HepG2 (cell line): Measurements from ENCODE around the gene MAP3K14. TPM values are rescaled to one million over a fixed set of nuclear protein-coding genes. Genes with fewer than 3 reads are reported as not detected.

Source experiments
- ATRX ChIP-seq: sonication (generic); formaldehyde crosslinking; IDR thresholded peaks from 2 replicates; pipeline ENCODE4 v1.4.0; 2020; ENCODE audit warnings: missing genetic modification reagents, borderline replicate concordance
- BCL6 ChIP-seq: IDR thresholded peaks from 2 replicates; pipeline ENCODE4 v1.6.1; 2016; ENCODE audit warnings: missing genetic modification reagents, missing compliant biosample characterization
- FOXA3 ChIP-seq: IDR thresholded peaks from 2 replicates; pipeline ENCODE4 v1.6.1; 2016; ENCODE audit warnings: missing genetic modification reagents, missing compliant biosample characterization
- MIXL1 ChIP-seq: IDR thresholded peaks from 2 replicates; pipeline ENCODE4 v1.6.1; 2016
- RAD21 ChIP-seq: fragments of 450-650 bp; formaldehyde crosslinking; IDR thresholded peaks from 2 replicates; pipeline ENCODE4 v1.5.0; 2020; ENCODE audit warnings: mild to moderate bottlenecking
- SUZ12 ChIP-seq: fragments of 150-350 bp; IDR thresholded peaks from 2 replicates; pipeline ENCODE4 v1.6.1; 2014; ENCODE audit warnings: low read depth, low read length
- TEAD2 ChIP-seq: sonication (generic); formaldehyde crosslinking; IDR thresholded peaks from 2 replicates; pipeline ENCODE4 v1.9.0; 2021; ENCODE audit warnings: missing genetic modification reagents
- ZBTB21 ChIP-seq: sonication (generic); formaldehyde crosslinking; IDR thresholded peaks from 2 replicates; pipeline ENCODE4 v1.4.0; 2020; ENCODE audit warnings: missing genetic modification reagents
- ZMYM2 ChIP-seq: sonication (generic); formaldehyde crosslinking; IDR thresholded peaks from 2 replicates; pipeline ENCODE4 v1.8.0; 2022; ENCODE audit warnings: mild to moderate bottlenecking, missing genetic modification reagents
- ZNF143 ChIP-seq: sonication (generic); formaldehyde crosslinking; IDR thresholded peaks from 2 replicates; pipeline ENCODE4 v1.4.0; 2020; ENCODE audit warnings: missing genetic modification reagents
- ZNF282 ChIP-seq: fragments of 450-650 bp; IDR thresholded peaks from 2 replicates; pipeline ENCODE4 v1.6.1; 2018; ENCODE audit not compliant: partially characterized antibody
- ZNF432 ChIP-seq: sonication (generic); formaldehyde crosslinking; IDR thresholded peaks from 2 replicates; pipeline ENCODE4 v1.5.0; 2020; ENCODE audit warnings: missing genetic modification reagents, mild to moderate bottlenecking, borderline replicate concordance
- ZZZ3 ChIP-seq: sonication (generic); formaldehyde crosslinking; IDR thresholded peaks from 2 replicates; pipeline ENCODE4 v1.4.0; 2020; ENCODE audit warnings: missing genetic modification reagents, mild to moderate bottlenecking, borderline replicate concordance
- polyA plus RNA-seq, 8 experiments: library from polyadenylated mRNA; depleted of rRNA in 3 of 8; stranded (reverse) in 7 of 8; unstranded in 1 of 8; fragments of >200 nt; fragmentation: Illumina TruSeq in 4 of 8; extraction: Trizol in 4 of 8; gene quantifications; 2 replicates each; pipeline versions ENCODE4 v1.2.1 to v1.2.3, GENCODE V29; 2011 to 2016; ENCODE audit warnings: low read depth in 4 of 8, missing spikeins in 1 of 8, mixed read lengths in 1 of 8; ENCODE audit not compliant: insufficient read depth in 1 of 8
- total RNA-seq, 5 experiments: library from RNA; depleted of rRNA; stranded (reverse); fragments of >200 nt; fragmentation: Illumina TruSeq; extraction: Trizol; gene quantifications; 2 replicates each; pipeline ENCODE4 v1.2.3, GENCODE V29; 2016; ENCODE audit warnings: low read depth in 1 of 5
- TF ChIP-seq, protein P1 (sequence below): sonication (generic); formaldehyde crosslinking; IDR thresholded peaks from 2 replicates; pipeline ENCODE4 v1.5.1; 2020; ENCODE audit warnings: mild to moderate bottlenecking, missing genetic modification reagents, moderate library complexity
- TF ChIP-seq, protein P2 (sequence below): sonication (generic); formaldehyde crosslinking; IDR thresholded peaks from 2 replicates; pipeline ENCODE4 v1.9.0; 2021; ENCODE audit warnings: missing genetic modification reagents, borderline replicate concordance
- TF ChIP-seq, protein P3 (sequence below): sonication (generic); formaldehyde crosslinking; IDR thresholded peaks from 2 replicates; pipeline ENCODE4 v1.5.1; 2020; ENCODE audit warnings: mild to moderate bottlenecking, missing genetic modification reagents
- TF ChIP-seq, protein P4 (sequence below): sonication (generic); formaldehyde crosslinking; IDR thresholded peaks from 2 replicates; pipeline ENCODE4 v1.8.0; 2022; ENCODE audit warnings: missing genetic modification reagents, mild to moderate bottlenecking, inconsistent platforms, borderline replicate concordance
- TF ChIP-seq, protein P5 (sequence below): sonication (generic); IDR thresholded peaks from 2 replicates; pipeline ENCODE4 v1.6.1; 2016; ENCODE audit warnings: low read depth, borderline replicate concordance

Gene MAP3K14
- total and polyA plus RNA-seq, 2 of the 13 experiments (the other 11 are each of a cell fraction or from before 2014, with no cell fraction given): 2.6 TPM

DNA sequence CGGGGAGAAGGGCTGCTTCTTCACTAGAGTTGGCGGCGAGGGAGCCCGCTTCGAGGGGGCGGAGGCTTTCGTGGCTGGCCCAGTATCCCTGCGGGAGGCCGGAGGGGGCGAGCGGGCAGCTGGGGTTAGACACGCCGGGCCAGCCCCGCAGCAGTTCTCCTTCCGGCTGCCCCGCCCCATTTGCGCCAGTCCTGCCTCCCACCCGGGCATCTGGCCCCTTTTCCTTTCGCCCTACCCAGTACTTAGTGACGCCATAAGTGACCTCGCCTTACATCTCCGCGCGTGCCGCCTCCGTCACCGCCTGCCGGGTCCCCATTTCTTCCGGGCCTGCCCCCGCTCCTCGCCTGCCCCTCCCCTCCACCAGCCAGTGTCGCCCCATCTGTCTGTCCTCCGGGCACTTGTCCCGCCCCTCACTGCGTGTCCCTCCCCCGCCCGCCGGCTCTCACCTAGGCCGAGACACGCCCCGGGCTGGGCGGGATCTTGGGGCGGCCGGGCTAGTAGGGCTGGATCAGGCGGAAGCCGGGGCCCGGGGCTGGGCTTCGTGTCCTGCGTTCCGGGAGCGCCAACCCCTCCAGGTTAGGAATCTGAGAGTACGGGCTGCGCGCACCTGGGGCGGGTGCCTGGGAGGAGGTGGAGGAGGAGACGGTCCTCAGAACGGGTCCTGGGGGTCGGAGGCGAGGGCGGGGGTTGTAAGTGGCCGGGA is 69.2 kb downstream of the MAP3K14 start (continued):
- TF ChIP-seq, protein P1, sequence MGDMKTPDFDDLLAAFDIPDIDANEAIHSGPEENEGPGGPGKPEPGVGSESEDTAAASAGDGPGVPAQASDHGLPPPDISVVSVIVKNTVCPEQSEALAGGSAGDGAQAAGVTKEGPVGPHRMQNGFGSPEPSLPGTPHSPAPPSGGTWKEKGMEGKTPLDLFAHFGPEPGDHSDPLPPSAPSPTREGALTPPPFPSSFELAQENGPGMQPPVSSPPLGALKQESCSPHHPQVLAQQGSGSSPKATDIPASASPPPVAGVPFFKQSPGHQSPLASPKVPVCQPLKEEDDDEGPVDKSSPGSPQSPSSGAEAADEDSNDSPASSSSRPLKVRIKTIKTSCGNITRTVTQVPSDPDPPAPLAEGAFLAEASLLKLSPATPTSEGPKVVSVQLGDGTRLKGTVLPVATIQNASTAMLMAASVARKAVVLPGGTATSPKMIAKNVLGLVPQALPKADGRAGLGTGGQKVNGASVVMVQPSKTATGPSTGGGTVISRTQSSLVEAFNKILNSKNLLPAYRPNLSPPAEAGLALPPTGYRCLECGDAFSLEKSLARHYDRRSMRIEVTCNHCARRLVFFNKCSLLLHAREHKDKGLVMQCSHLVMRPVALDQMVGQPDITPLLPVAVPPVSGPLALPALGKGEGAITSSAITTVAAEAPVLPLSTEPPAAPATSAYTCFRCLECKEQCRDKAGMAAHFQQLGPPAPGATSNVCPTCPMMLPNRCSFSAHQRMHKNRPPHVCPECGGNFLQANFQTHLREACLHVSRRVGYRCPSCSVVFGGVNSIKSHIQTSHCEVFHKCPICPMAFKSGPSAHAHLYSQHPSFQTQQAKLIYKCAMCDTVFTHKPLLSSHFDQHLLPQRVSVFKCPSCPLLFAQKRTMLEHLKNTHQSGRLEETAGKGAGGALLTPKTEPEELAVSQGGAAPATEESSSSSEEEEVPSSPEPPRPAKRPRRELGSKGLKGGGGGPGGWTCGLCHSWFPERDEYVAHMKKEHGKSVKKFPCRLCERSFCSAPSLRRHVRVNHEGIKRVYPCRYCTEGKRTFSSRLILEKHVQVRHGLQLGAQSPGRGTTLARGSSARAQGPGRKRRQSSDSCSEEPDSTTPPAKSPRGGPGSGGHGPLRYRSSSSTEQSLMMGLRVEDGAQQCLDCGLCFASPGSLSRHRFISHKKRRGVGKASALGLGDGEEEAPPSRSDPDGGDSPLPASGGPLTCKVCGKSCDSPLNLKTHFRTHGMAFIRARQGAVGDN (CRISPR knock-in tag): peak; percentile 85
- TF ChIP-seq ZNF143 (CRISPR knock-in tag): no peak
- TF ChIP-seq, protein P2, sequence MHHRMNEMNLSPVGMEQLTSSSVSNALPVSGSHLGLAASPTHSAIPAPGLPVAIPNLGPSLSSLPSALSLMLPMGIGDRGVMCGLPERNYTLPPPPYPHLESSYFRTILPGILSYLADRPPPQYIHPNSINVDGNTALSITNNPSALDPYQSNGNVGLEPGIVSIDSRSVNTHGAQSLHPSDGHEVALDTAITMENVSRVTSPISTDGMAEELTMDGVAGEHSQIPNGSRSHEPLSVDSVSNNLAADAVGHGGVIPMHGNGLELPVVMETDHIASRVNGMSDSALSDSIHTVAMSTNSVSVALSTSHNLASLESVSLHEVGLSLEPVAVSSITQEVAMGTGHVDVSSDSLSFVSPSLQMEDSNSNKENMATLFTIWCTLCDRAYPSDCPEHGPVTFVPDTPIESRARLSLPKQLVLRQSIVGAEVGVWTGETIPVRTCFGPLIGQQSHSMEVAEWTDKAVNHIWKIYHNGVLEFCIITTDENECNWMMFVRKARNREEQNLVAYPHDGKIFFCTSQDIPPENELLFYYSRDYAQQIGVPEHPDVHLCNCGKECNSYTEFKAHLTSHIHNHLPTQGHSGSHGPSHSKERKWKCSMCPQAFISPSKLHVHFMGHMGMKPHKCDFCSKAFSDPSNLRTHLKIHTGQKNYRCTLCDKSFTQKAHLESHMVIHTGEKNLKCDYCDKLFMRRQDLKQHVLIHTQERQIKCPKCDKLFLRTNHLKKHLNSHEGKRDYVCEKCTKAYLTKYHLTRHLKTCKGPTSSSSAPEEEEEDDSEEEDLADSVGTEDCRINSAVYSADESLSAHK: no peak
- TF ChIP-seq, protein P3, sequence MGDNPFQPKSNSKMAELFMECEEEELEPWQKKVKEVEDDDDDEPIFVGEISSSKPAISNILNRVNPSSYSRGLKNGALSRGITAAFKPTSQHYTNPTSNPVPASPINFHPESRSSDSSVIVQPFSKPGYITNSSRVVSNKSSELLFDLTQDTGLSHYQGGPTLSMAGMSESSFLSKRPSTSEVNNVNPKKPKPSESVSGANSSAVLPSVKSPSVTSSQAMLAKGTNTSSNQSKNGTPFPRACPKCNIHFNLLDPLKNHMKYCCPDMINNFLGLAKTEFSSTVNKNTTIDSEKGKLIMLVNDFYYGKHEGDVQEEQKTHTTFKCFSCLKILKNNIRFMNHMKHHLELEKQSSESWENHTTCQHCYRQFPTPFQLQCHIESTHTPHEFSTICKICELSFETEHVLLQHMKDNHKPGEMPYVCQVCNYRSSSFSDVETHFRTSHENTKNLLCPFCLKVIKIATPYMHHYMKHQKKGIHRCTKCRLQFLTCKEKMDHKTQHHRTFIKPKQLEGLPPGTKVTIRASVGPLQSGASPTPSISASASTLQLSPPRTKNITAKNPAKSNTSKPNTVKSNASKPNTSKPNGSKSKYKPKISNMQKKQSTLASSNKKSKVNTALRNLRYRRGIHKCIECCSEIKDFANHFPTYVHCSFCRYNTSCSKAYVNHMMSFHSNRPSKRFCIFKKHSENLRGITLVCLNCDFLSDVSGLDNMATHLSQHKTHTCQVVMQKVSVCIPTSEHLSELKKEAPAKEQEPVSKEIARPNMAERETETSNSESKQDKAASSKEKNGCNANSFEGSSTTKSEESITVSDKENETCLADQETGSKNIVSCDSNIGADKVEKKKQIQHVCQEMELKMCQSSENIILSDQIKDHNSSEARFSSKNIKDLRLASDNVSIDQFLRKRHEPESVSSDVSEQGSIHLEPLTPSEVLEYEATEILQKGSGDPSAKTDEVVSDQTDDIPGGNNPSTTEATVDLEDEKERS (CRISPR knock-in tag): no peak
- TF ChIP-seq SUZ12: no peak
- TF ChIP-seq FOXA3 (CRISPR knock-in tag): peak; percentile 24; the same call in 1 of the 2 replicates
- peak; percentile 98 for TF ChIP-seq ZBTB21 (CRISPR knock-in tag)
- no peak for TF ChIP-seq BCL6 (CRISPR knock-in tag)
- TF ChIP-seq ZMYM2: peak; percentile 35
- no peak for TF ChIP-seq TEAD2 (CRISPR knock-in tag)
- no peak for TF ChIP-seq MIXL1 (CRISPR knock-in tag)
- TF ChIP-seq RAD21 (CRISPR knock-in tag): 0 out of 2 replicates have a peak, but pooled peaks have one; percentile 7
- no peak for TF ChIP-seq ATRX
- TF ChIP-seq, protein P4, sequence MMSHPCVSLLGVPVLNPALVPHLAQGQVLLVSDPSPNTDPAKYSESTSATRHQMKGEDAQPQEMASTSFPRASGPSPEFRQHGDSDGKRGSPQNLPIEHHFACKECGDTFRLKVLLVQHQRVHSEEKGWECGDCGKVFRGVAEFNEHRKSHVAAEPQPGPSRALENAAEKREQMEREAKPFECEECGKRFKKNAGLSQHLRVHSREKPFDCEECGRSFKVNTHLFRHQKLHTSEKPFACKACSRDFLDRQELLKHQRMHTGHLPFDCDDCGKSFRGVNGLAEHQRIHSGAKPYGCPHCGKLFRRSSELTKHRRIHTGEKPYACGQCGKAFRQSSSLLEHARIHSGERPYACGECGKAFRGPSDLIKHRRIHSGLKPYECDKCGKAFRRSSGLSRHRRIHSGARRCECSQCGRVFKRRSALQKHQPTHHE: 0 out of 2 replicates have a peak, but pooled peaks have one; percentile 71
- no peak for TF ChIP-seq ZNF432 (CRISPR knock-in tag)
- no peak for TF ChIP-seq ZNF282
- TF ChIP-seq ZZZ3 (CRISPR knock-in tag): no peak
- TF ChIP-seq, protein P5, sequence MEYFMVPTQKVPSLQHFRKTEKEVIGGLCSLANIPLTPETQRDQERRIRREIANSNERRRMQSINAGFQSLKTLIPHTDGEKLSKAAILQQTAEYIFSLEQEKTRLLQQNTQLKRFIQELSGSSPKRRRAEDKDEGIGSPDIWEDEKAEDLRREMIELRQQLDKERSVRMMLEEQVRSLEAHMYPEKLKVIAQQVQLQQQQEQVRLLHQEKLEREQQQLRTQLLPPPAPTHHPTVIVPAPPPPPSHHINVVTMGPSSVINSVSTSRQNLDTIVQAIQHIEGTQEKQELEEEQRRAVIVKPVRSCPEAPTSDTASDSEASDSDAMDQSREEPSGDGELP: peak; percentile 32; the same call in 1 of the 2 replicates
